Dedifferentiated amniotic fluid mesenchymal stem cell (primary cell): ENCODE results near the gene APOBR.
"Not testable (repeated sequence)": the region's sequence is repeated elsewhere in the genome, so short reads cannot be mapped to it uniquely, and the experiment has no call there.

Source experiments
- DNase-seq: peaks from one replicate; pipeline ENCODE4 v3.0.0-alpha.2; 2016; ENCODE audit errors: extremely low spot score

APOBR gene

GRCh38 chr16:28498666-28499381 is 4.4 kb downstream of the APOBR start:
- DNase-seq, result no peak

- no peak for DNase-seq
These were observed 5.4 kb downstream of the APOBR start for GRCh38 chr16:28499854-28500253.

GRCh38 chr16:28500476-28501180 is 6.2 kb downstream of the APOBR start:
- DNase-seq, result not testable (repeated sequence)

- DNase-seq, result no peak
These were observed 7.1 kb downstream of the APOBR start for GRCh38 chr16:28501258-28502232.

GRCh38 chr16:28502290-28502689 is 7.8 kb downstream of the APOBR start:
- DNase-seq, result no peak

GRCh38 chr16:28503470-28504259 is 9.2 kb downstream of the APOBR start:
- DNase-seq, result no peak

GRCh38 chr16:28504707-28505404 is 10.4 kb downstream of the APOBR start:
- DNase-seq, result no peak

- no peak for DNase-seq
These were observed 11.2 kb downstream of the APOBR start for GRCh38 chr16:28505489-28506137.

GRCh38 chr16:28511031-28511430 is 16.6 kb downstream of the APOBR start:
- DNase-seq, result no peak

- DNase-seq, result no peak
These were observed 17.7 kb downstream of the APOBR start for GRCh38 chr16:28511801-28512789.

- no peak for DNase-seq
These were observed 19.2 kb downstream of the APOBR start for GRCh38 chr16:28513484-28514181.

- DNase-seq, result no peak
These were observed 19.8 kb downstream of the APOBR start for GRCh38 chr16:28514246-28514645.

- no peak for DNase-seq
These were observed 26.2 kb downstream of the APOBR start for GRCh38 chr16:28520672-28521071.

GRCh38 chr16:28521436-28521835 is 27.0 kb downstream of the APOBR start:
- no peak for DNase-seq

- DNase-seq, result no peak
These were observed 28.3 kb downstream of the APOBR start for GRCh38 chr16:28522792-28523191.

GRCh38 chr16:28524681-28525171 is 30.3 kb downstream of the APOBR start:
- DNase-seq, result no peak

- DNase-seq, result no peak
These were observed 32.0 kb downstream of the APOBR start for GRCh38 chr16:28526201-28527099.
